MCF 10A (cell line): Measurements from ENCODE around the gene RNF114. TPM values are rescaled to one million over a fixed set of nuclear protein-coding genes. Genes with fewer than 3 reads are reported as not detected.

Experiments used
- BruUV-seq: library from RNA; stranded (reverse); fragments of 400-500 nt; replicated peaks from 2 replicates; lab custom pipeline; 2021; lab: Mats Ljungman, UMichigan
- CTCF ChIA-PET: fragments of 300-600 bp; sonication (Branson Sonifier 250); formaldehyde crosslinking; extraction: SDS; loops from one replicate; lab custom pipeline; 2021; ENCODE audit warnings: antibody characterized with exemption, inconsistent platforms; lab: Yijun Ruan, JAX
- POLR2A ChIA-PET: fragments of 300-600, 350-650 bp; sonication (Branson Sonifier 250); formaldehyde crosslinking; extraction: SDS; loops from one replicate; lab custom pipeline; 2020; ENCODE audit warnings: antibody characterized with exemption, inconsistent platforms; lab: Yijun Ruan, JAX
- DNase-seq: peaks from one replicate; pipeline ENCODE4 v3.0.0-alpha.2; 2018; ENCODE audit not compliant: unreplicated experiment
- H3K27ac Mint-ChIP-seq: one replicate; pipeline ENCODE4 v1.8.0; 2022; ENCODE audit warnings: mild to moderate bottlenecking, low read depth, mixed read lengths; ENCODE audit not compliant: unreplicated experiment
- H3K27me3 Mint-ChIP-seq: one replicate; pipeline ENCODE4 v1.8.0; 2022; ENCODE audit warnings: mixed read lengths; ENCODE audit not compliant: insufficient read depth, unreplicated experiment
- H3K36me3 Mint-ChIP-seq: one replicate; pipeline ENCODE4 v1.8.0; 2022; ENCODE audit warnings: mild to moderate bottlenecking, moderate library complexity, mixed read lengths; ENCODE audit not compliant: insufficient read depth, unreplicated experiment
- H3K4me1 Mint-ChIP-seq: one replicate; pipeline ENCODE4 v1.8.0; 2022; ENCODE audit warnings: mixed read lengths; ENCODE audit not compliant: insufficient read depth, unreplicated experiment
- H3K4me3 Mint-ChIP-seq: one replicate; pipeline ENCODE4 v1.8.0; 2022; ENCODE audit warnings: mild to moderate bottlenecking, moderate library complexity, mixed read lengths; ENCODE audit not compliant: unreplicated experiment
- H3K9me3 Mint-ChIP-seq: one replicate; pipeline ENCODE4 v1.8.0; 2022; ENCODE audit warnings: mixed read lengths; ENCODE audit not compliant: unreplicated experiment
- CTCF ChIP-seq: fragments of 200-600 bp; IDR thresholded peaks from one replicate; pipeline ENCODE4 v1.8.0; 2022; ENCODE audit warnings: antibody characterized with exemption, mild to moderate bottlenecking; ENCODE audit not compliant: unreplicated experiment
- intact Hi-C: fragments of 100-400 bp; cut with micrococcal nuclease; formaldehyde crosslinking; loops from 2 replicates; pipeline ENCODE4 v1.14.1; 2022
- total RNA-seq: library from RNA; stranded (reverse); gene quantifications from 2 replicates; pipeline ENCODE4 v1.2.3, GENCODE V29; 2022

Gene RNF114
- total RNA-seq, 1 experiment from 2014 or later = 48.6 TPM

- no peak for DNase-seq
- intact Hi-C loops = no loop called here
- BruUV-seq = no TSS peak
- ChIA-PET CTCF (interaction anchor here (1.5 kb wide), 1 partner anchor 72 kb away, joined by 3 read pairs; no protein-coding TSS in a partner anchor), POLR2A (interaction anchor here (7.9 kb wide), 1 partner anchor 17 kb away, joined by 146 read pairs; the partner anchor contains the start of gene RNF114)
- H3K4me3 Mint-ChIP-seq = no peak overlapping the region
- H3K4me1 Mint-ChIP-seq = peaks cover 14% of the 10 kb centered on the region
- H3K36me3 Mint-ChIP-seq = no peaks in the 10 kb centered on the region
- H3K27me3 Mint-ChIP-seq = no peaks in the 10 kb centered on the region
- TF ChIP-seq CTCF = no peak
- no peaks in the 10 kb centered on the region for H3K9me3 Mint-ChIP-seq
- H3K27ac Mint-ChIP-seq = no peak overlapping the region
Observed at GRCh38 chr20:49919009-49919408, 17.2 kb upstream of the RNF114 start.

GRCh38 chr20:49919461-49919860 is 16.7 kb upstream of the RNF114 start:
- Mint-ChIP-seq H3K36me3 (no peaks in the 10 kb centered on the region), H3K4me1 (peaks cover 10% of the 10 kb centered on the region), H3K27me3 (no peaks in the 10 kb centered on the region), H3K27ac (no peak overlapping the region), H3K4me3 (no peak overlapping the region), H3K9me3 (no peaks in the 10 kb centered on the region)
- no peak for TF ChIP-seq CTCF
- CTCF ChIA-PET = interaction anchor here (1.5 kb wide), 1 partner anchor 73 kb away, joined by 3 read pairs; no protein-coding TSS in a partner anchor
- no TSS peak for BruUV-seq
- intact Hi-C loops = no loop called here
- DNase-seq = no peak
- POLR2A ChIA-PET = interaction anchor here (7.9 kb wide), 1 partner anchor 17 kb away, joined by 146 read pairs; the partner anchor contains the start of gene RNF114

GRCh38 chr20:49924247-49924646 is 11.9 kb upstream of the RNF114 start:
- POLR2A ChIA-PET = interaction anchor here (1.6 to 2.5 kb wide), 2 partner anchors 8 to 12 kb away, joined by 8 to 11 read pairs; partner anchors contain the start of genes RNF114 and SPATA2
- Mint-ChIP-seq H3K9me3 (no peaks in the 10 kb centered on the region), H3K36me3 (no peaks in the 10 kb centered on the region), H3K27me3 (no peaks in the 10 kb centered on the region), H3K4me1 (no peaks in the 10 kb centered on the region), H3K27ac (no peak overlapping the region), H3K4me3 (no peak overlapping the region)
- intact Hi-C loops = no loop called here
- no TSS peak for BruUV-seq
- no peak for DNase-seq
- CTCF ChIA-PET = interaction anchor here (0.6 kb wide), 1 partner anchor 13 kb away, joined by 3 read pairs; no protein-coding TSS in a partner anchor
- no peak for TF ChIP-seq CTCF

- no peak for TF ChIP-seq CTCF
- no peak for DNase-seq
- Mint-ChIP-seq H3K36me3 (no peaks in the 10 kb centered on the region), H3K4me3 (no peak overlapping the region), H3K4me1 (no peaks in the 10 kb centered on the region), H3K27ac (no peak overlapping the region), H3K9me3 (no peaks in the 10 kb centered on the region), H3K27me3 (no peaks in the 10 kb centered on the region)
- CTCF ChIA-PET = interaction anchor here (0.6 kb wide), 1 partner anchor 12 kb away, joined by 3 read pairs; no protein-coding TSS in a partner anchor
- BruUV-seq = no TSS peak
- intact Hi-C loops = no loop called here
- POLR2A ChIA-PET = interaction anchor here (0.6 to 1.6 kb wide), 4 partner anchors 10 to 218 kb away, joined by 3 to 6 read pairs (median 4); partner anchors contain the start of gene RNF114
Observed at GRCh38 chr20:49925901-49926454, 10.2 kb upstream of the RNF114 start.
